ENCODE results near the gene KRTAP13-3.

KRTAP13-3 gene, protein sequence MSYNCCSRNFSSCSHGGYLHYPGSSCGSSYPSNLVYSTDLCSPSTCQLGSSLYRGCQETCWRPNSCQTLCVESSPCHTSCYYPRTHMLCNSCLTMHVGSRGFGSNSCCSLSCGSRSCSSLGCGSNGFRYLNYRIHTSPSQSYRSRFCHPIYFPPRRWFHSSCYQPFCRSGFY

GRCh38 chr21:30425826-30426225 is at the start of gene KRTAP13-3:
TSS of gene KRTAP13-3 (minus strand) at chr21:30425926. CDS start at chr21:30425912, 14 bp downstream.
- no peak for DNase-seq

DNA sequence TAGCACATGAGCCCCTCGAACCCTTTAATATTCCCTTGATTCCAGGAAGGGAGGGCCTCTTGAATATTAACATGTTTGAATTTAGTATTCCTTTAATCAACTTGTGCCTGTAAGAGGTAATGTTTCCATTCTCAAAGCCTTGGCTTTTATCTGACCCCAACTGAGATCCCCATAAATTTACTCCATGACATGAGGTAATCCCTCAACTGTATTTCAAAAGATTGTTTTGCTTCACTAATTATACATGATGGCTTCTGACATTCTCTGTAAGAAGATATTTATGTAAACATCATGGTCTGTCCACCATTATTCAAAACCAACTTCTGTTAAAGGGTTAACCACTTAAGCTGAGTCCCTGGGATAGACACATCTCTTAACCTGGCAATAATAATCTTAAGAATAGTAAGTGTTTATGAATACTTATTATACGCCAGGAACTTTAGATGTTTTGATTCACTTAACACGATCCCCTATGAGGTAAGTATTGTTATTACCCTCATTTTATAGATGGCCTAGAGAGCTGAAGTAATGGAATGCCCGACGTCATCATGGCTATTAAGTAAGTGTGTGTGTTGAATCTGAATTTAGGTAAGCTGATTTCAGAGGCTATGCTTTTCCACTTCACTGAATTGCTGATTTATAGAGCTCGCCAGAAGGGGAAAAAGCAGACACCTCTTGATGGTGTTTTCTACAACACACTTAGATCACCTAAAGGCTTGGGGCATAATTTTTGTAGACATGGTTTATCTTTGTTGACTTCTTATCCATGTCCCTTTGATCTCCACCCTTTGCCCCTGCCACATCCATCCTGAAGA is 43.4 kb upstream of the KRTAP13-3 start:
- no peak for DNase-seq

- DNase-seq: peak; percentile 4
Observed at GRCh38 chr21:30463713-30464112, 38.0 kb upstream of the KRTAP13-3 start.

GRCh38 chr21:30448514-30448913 is 22.8 kb upstream of the KRTAP13-3 start:
- DNase-seq: no peak

- DNase-seq: no peak
Observed at GRCh38 chr21:30447056-30447455, 21.3 kb upstream of the KRTAP13-3 start.

DNA sequence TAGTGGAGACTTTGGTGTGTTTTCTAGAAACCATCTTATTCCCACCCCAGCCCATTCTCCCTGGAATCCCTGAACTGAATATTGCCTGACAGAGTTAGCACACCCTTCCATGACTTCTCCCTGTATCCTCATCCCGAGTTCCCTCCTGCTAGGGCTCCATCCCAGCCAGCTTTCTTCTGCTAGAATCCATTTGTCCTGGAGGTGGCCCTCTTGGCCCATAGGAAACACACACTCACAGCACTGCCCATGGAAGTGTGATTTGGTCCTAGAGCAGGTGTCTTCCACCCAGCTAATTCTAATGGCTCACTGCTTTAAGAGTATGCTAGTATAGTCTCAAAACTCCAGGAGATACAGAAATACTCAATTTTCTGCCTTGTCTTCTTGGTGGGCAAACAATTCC is 18.5 kb upstream of the KRTAP13-3 start:
- no peak for DNase-seq

GRCh38 chr21:30443226-30443625 is 17.5 kb upstream of the KRTAP13-3 start:
- no peak for DNase-seq

GRCh38 chr21:30439975-30440374 is 14.2 kb upstream of the KRTAP13-3 start, which contains the start of gene KRTAP15-1:
TSS of gene KRTAP15-1 (plus strand) at chr21:30440275. CDS start at chr21:30440328, 53 bp downstream.
- DNase-seq: no peak

DNA sequence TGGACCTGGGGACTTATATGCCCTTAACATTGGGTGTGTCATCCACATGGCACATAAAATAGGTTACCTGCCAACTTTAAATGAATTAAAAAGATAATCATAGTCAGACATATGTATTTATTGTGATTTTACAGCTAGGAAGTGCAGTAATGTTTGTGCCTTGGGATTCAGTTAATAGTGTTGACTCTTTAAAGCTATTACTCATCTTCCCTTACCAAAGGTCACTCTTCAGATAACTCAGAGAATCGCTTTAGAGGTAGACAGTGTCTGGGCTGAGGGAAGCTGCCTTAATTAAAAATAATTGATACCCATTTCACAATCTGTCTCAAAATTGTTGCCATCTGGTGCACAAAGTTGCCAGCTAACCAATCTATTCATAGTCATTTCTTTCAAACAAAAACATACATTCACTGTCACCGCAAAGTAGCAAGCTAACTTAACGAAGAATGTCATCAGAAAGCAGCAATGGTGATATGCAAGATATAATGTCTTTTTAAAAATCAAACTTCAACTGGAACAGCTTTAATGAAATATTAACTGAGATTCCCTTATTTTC is 11.4 kb upstream of the KRTAP13-3 start:
- no peak for DNase-seq

GRCh38 chr21:30434033-30434631 is 8.4 kb upstream of the KRTAP13-3 start:
- DNase-seq: peak; percentile 18

- no peak for DNase-seq
Observed at GRCh38 chr21:30430170-30430655, 4.5 kb upstream of the KRTAP13-3 start, which contains the start of gene KRTAP13-4. TSS of gene KRTAP13-4 (plus strand) at chr21:30430220. CDS start at chr21:30430276, 56 bp downstream.

- no peak for DNase-seq
Observed at GRCh38 chr21:30426731-30427130, 1.0 kb upstream of the KRTAP13-3 start.

DNA sequence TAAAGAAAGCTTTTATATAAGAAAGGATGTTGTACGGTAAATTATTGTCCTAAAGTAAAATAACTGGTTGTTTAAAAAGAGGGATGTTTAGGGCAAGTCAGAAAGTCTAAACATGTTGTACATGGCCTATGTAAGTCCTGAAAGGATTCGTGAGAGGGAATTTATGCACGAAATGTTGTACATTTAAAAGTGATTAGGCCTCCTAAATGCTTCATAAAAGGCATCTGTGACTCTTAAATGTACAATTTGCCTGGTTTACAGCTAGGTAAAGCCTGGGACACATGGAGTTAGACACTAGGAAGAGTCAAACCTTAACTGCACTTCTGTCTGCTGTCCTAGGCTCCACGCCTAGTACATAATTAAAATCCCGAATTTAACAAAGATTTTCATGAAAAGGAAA is 9.7 kb downstream of the KRTAP13-3 start:
- DNase-seq: no peak

DNA sequence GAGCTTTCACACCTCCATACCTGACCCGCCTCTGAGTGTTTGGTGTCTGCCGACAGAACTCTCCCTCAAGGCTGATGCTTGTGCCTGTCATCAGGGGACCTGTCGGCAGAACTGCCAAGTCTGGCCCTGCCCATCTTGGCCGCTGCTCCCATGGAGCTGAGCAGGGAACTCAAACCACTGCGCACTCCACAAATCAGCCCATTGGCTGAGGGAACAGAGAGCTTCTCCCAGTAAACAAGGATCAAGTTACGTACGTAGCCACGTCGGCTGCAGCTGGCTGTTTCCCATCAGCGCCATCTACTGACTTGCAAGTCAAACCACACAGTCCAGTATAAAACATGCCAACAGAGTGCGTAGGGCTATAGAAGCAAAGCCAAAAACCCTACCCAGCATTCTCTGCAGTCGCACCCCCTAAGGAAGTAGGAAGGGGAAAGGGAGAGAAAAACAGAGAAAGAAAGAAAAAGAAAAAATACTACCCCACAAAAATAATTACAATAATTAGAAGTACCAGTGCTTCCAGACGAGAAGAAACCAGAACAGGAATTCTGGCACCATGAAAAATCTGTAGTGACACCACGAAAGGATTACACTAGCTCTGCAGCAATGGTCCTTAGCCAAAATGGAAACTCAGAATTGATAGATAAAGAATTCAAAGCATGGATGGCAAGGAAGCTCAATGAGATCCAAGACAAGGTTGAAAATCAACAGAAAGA is 16.8 kb downstream of the KRTAP13-3 start:
- DNase-seq: peak; percentile 85

GRCh38 chr21:30395731-30396130 is 30.0 kb downstream of the KRTAP13-3 start, which contains the start of gene KRTAP13-1:
TSS of gene KRTAP13-1 (plus strand) at chr21:30396031. CDS start at chr21:30396087, 56 bp downstream.
- DNase-seq: no peak

DNA sequence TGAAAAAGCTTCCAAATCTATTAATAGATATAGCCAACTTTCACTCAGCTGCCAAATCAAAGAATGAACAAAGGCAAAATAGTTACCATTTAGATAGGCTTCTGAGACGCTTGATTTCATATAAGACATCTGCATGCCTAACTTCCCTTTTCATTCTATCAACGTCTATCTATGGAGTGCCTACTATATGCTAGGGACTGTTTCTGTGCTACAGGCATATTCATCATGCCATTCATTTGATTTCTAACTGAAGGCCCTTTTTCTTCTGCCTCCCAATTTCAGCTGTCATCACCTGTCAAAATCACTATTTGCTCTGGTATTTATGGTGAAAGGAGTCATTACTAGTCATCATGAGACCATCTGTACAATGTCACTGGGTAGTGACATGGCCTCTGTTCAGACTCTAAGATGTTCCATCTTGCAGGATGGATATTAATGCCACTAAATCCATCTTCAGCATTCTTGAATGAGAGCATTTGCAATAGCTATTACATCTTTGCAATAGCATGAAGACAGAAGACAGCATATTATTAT is 34.2 kb downstream of the KRTAP13-3 start:
- DNase-seq: no peak

DNA sequence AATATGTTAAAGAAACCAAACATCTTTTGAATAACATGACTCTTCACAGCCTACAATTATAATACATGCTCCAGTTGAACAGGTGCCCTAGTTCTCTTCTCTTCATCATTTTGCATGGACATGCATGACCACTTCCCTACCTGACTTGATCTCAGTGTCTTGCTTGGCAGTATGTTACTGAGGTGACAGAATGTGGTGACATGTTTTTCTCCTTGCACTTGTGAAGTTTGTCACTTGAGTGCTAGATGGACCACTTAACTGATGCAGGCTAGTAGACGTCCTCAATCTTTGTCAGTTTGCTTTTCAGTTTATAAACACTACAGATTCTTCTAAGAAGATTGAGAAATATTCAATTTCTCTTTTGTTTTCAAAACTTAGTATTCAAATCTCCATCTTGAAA is 43.5 kb downstream of the KRTAP13-3 start:
- no peak for DNase-seq

All from NCI-H2029 treated with DMSO at 0.1 percent for 48 hours (cell line).